Mucosa of descending colon (tissue), 3 donors: Measurements from ENCODE around the gene ISG15. TPM values are rescaled to one million over a fixed set of nuclear protein-coding genes. Genes with fewer than 3 reads are reported as not detected.
"Not testable (repeated sequence)": the region's sequence is repeated elsewhere in the genome, so short reads cannot be mapped to it uniquely, and the experiment has no call there.

Experiments used
- ATAC-seq: fragments of 200-7000 bp; cut with Tn5 transposase; one replicate; pipeline ENCODE4 v1.9.1; 2020; ENCODE audit warnings: mild to moderate bottlenecking, moderate library complexity
- DNase-seq, 3 donors: peaks; one replicate each; pipeline ENCODE4 v3.0.0-alpha.2; 2020
- H3K36me3 ChIP-seq: fragments of 200-600 bp; one replicate; pipeline ENCODE4 v1.8.0; 2021; ENCODE audit warnings: low read depth, mild to moderate bottlenecking
- H3K4me1 ChIP-seq: fragments of 200-600 bp; one replicate; pipeline ENCODE4 v1.8.0; 2021; ENCODE audit warnings: low read depth, mild to moderate bottlenecking
- H3K4me3 ChIP-seq: fragments of 200-600 bp; one replicate; pipeline ENCODE4 v1.8.0; 2021; ENCODE audit warnings: mild to moderate bottlenecking
- H3K9me3 ChIP-seq: fragments of 200-600 bp; one replicate; pipeline ENCODE4 v1.8.0; 2021; ENCODE audit warnings: mild to moderate bottlenecking
- CTCF ChIP-seq: fragments of 200-600 bp; IDR thresholded peaks from one replicate; pipeline ENCODE4 v1.8.0; 2022; ENCODE audit warnings: antibody characterized with exemption, mild to moderate bottlenecking
- intact Hi-C, 2 donors: fragments of 100-400 bp; cut with DNase I in 1 of 2; cut with micrococcal nuclease in 1 of 2; formaldehyde crosslinking; loops; one replicate each; pipeline versions ENCODE4 v1.11.0 to v1.11.1; 2022; cut with DNase I, micrococcal nuclease
- total RNA-seq, 3 donors: library from RNA; stranded (reverse); fragmentation: NEBNext Ultra II Directional in 2 of 3; extraction: Animal tissue kit (Norgen Biotek cat#: 25700) in 2 of 3; gene quantifications; one replicate each; pipeline versions ENCODE4 v1.2.1 to v1.2.4, GENCODE V29; 2021 to 2023
- donor health status: DM: no; HTN: no; CAD: no; lungs with moderate emphysema.
- donor health status: DM: no; HTN: no; CAD: no.
- donor health status: DM: no; HTN: yes; CAD: no.

The ISG15 gene
- total RNA-seq, 3 donors from 2014 or later, result 37.5 to 41.7 (median 38.7) TPM

- Histone ChIP-seq H3K4me1 (peaks cover 5% of the 10 kb centered on the region), H3K9me3 (no peaks in the 10 kb centered on the region), H3K36me3 (no peaks in the 10 kb centered on the region), H3K4me3 (no peak overlapping the region)
- ATAC-seq (no peak), DNase-seq (peak in 1 of 3 donors; percentile 21)
- no peak for TF ChIP-seq CTCF
- intact Hi-C loops, result no loop called here
Measured at GRCh38 chr1:974687-975328, 38.5 kb upstream of the ISG15 start.

- Histone ChIP-seq H3K4me1 (peaks cover 5% of the 10 kb centered on the region), H3K9me3 (no peaks in the 10 kb centered on the region), H3K36me3 (no peaks in the 10 kb centered on the region), H3K4me3 (no peak overlapping the region)
- ATAC-seq (no peak), DNase-seq (peak in 1 of 3 donors; percentile 27)
- intact Hi-C loops, result no loop called here
- no peak for TF ChIP-seq CTCF
Measured at GRCh38 chr1:975365-975764, 37.9 kb upstream of the ISG15 start.

GRCh38 chr1:975896-976683 lies 37.2 kb upstream of the ISG15 start:
- H3K4me3 ChIP-seq, result no peak overlapping the region

GRCh38 chr1:976791-977190 lies 36.5 kb upstream of the ISG15 start:
- H3K36me3 ChIP-seq, intact Hi-C loops, H3K9me3 ChIP-seq, ATAC-seq, H3K4me1 ChIP-seq, H3K4me3 ChIP-seq: not testable (repeated sequence)
- DNase-seq, result peak in 1 of 3 donors; percentile 61

More at GRCh38 chr1:975896-976683, 37.2 kb upstream of the ISG15 start:
- intact Hi-C loops, result no loop called here
- Histone ChIP-seq H3K36me3 (no peaks in the 10 kb centered on the region), H3K9me3 (no peaks in the 10 kb centered on the region), H3K4me1 (peaks cover 5% of the 10 kb centered on the region)
- peak; percentile 70 to 85 (median 74) for DNase-seq
- ATAC-seq, result peak; percentile 87
- peak; percentile 44 for TF ChIP-seq CTCF

GRCh38 chr1:978069-978834 lies 35.0 kb upstream of the ISG15 start:
- Histone ChIP-seq H3K4me1 (peaks cover 5% of the 10 kb centered on the region), H3K36me3 (no peaks in the 10 kb centered on the region), H3K4me3 (no peak overlapping the region), H3K9me3 (no peaks in the 10 kb centered on the region)
- DNase-seq (peak in 1 of 3 donors; percentile 20), ATAC-seq (no peak)
- TF ChIP-seq CTCF, result no peak
- intact Hi-C loops, result no loop called here
